ENCODE results near the gene CLCA1.

GRCh38 chr1:86423873-86424272 is 44.9 kb upstream of the CLCA1 start, which contains the start of gene CLCA2:
- TF ChIP-seq CTCF (IDR thresholded peaks at IDR 0.05): no peak
- TF ChIP-seq NFIC (IDR thresholded peaks at IDR 0.05; ENCODE audit: borderline replicate concordance): no peak
- TF ChIP-seq RFX5 (IDR thresholded peaks at IDR 0.05; ENCODE audit: low read length): no peak
- TF ChIP-seq POLR2AphosphoS5 (IDR thresholded peaks at IDR 0.05; ENCODE audit: low read depth, low read length): no peak
- no peak for TF ChIP-seq REST (IDR thresholded peaks at IDR 0.05; ENCODE audit: low read depth, low read length)
- TF ChIP-seq, protein P1, sequence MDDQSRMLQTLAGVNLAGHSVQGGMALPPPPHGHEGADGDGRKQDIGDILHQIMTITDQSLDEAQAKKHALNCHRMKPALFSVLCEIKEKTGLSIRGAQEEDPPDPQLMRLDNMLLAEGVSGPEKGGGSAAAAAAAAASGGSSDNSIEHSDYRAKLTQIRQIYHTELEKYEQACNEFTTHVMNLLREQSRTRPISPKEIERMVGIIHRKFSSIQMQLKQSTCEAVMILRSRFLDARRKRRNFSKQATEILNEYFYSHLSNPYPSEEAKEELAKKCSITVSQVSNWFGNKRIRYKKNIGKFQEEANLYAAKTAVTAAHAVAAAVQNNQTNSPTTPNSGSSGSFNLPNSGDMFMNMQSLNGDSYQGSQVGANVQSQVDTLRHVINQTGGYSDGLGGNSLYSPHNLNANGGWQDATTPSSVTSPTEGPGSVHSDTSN (IDR thresholded peaks at IDR 0.05): no peak
- no peak for TF ChIP-seq USF2 (IDR thresholded peaks at IDR 0.05; ENCODE audit: borderline replicate concordance, low read depth, low read length)
- no peak for TF ChIP-seq EP300 (IDR thresholded peaks at IDR 0.05; ENCODE audit: borderline replicate concordance in 1 of 2, low read depth in 1 of 2, low read length in 1 of 2)
- TF ChIP-seq GABPA (IDR thresholded peaks at IDR 0.05; ENCODE audit: low read depth): no peak
- no peak for TF ChIP-seq RCOR1 (IDR thresholded peaks at IDR 0.05; ENCODE audit: low read length)

Data from SK-N-SH (cell line).